NB4 (cell line): ENCODE measurements around the gene BID.

Source experiments
- POLR2A ChIP-seq: IDR thresholded peaks from 2 replicates; pipeline ENCODE4 v1.6.1; 2011; ENCODE audit warnings: mild to moderate bottlenecking; ENCODE audit not compliant: insufficient read length; ENCODE audit errors: extremely low read depth
- TF ChIP-seq, protein P1 (sequence below): IDR thresholded peaks from one replicate; pipeline ENCODE4 v1.5.1; 2012; ENCODE audit warnings: low read depth, low read length
- TF ChIP-seq, protein P2 (sequence below): IDR thresholded peaks from 2 replicates; pipeline ENCODE4 v1.6.1; 2011; ENCODE audit warnings: low read depth, low read length

GRCh38 chr22:17822087-17822486 lies 47.8 kb upstream of the BID start:
- TF ChIP-seq, protein P1, sequence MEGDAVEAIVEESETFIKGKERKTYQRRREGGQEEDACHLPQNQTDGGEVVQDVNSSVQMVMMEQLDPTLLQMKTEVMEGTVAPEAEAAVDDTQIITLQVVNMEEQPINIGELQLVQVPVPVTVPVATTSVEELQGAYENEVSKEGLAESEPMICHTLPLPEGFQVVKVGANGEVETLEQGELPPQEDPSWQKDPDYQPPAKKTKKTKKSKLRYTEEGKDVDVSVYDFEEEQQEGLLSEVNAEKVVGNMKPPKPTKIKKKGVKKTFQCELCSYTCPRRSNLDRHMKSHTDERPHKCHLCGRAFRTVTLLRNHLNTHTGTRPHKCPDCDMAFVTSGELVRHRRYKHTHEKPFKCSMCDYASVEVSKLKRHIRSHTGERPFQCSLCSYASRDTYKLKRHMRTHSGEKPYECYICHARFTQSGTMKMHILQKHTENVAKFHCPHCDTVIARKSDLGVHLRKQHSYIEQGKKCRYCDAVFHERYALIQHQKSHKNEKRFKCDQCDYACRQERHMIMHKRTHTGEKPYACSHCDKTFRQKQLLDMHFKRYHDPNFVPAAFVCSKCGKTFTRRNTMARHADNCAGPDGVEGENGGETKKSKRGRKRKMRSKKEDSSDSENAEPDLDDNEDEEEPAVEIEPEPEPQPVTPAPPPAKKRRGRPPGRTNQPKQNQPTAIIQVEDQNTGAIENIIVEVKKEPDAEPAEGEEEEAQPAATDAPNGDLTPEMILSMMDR = no peak
- TF ChIP-seq POLR2A = no peak
- TF ChIP-seq, protein P2, sequence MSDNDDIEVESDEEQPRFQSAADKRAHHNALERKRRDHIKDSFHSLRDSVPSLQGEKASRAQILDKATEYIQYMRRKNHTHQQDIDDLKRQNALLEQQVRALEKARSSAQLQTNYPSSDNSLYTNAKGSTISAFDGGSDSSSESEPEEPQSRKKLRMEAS = no peak
